PC-9 (cell line): Measurements from ENCODE around the gene CHST14. TPM values are rescaled to one million over a fixed set of nuclear protein-coding genes. Genes with fewer than 3 reads are reported as not detected.

Experiments used
- BruUV-seq: library from RNA; stranded (reverse); fragments of 400-500 nt; replicated peaks from 2 replicates; lab custom pipeline; 2021; lab: Mats Ljungman, UMichigan
- CTCF ChIA-PET: fragments of 300-600 bp; sonication (Branson Sonifier 250); formaldehyde crosslinking; loops from one replicate; lab custom pipeline; 2022; ENCODE audit warnings: antibody characterized with exemption; lab: Charles Lee
- POLR2A ChIA-PET: fragments of 300-600 bp; sonication (Branson Sonifier 250); formaldehyde crosslinking; loops from one replicate; lab custom pipeline; 2022; ENCODE audit warnings: antibody characterized with exemption; ENCODE audit not compliant: unreplicated experiment; lab: Charles Lee
- DNase-seq, 2 experiments: peaks; one replicate each; pipeline versions ENCODE4 v3.0.0 to v3.0.0-alpha.2; 2015 to 2022; ENCODE audit warnings: mixed read lengths in 1 of 2
- H2AFZ ChIP-seq: fragments of 200-600 bp; sonication (generic); 2 replicates; pipeline ENCODE4 v1.8.1; 2017; ENCODE audit warnings: antibody characterized with exemption
- H3F3A ChIP-seq: fragments of 200-600 bp; sonication (generic); 2 replicates; pipeline ENCODE4 v1.8.1; 2017; ENCODE audit warnings: antibody characterized with exemption, mild to moderate bottlenecking, low read depth; ENCODE audit not compliant: insufficient read depth
- H3K27ac ChIP-seq: fragments of 200-600 bp; sonication (generic); 2 replicates; pipeline ENCODE4 v1.6.1; 2016; ENCODE audit warnings: mixed run types
- H3K27me3 ChIP-seq: fragments of 200-600 bp; sonication (generic); 2 replicates; pipeline ENCODE4 v1.6.1; 2016; ENCODE audit warnings: low read depth, mixed run types; ENCODE audit not compliant: insufficient read depth
- H3K36me3 ChIP-seq: fragments of 200-600 bp; sonication (generic); 2 replicates; pipeline ENCODE4 v1.6.1; 2016; ENCODE audit warnings: low read depth, mixed run types
- H3K4me1 ChIP-seq: fragments of 200-600 bp; sonication (generic); replicated peaks from 2 replicates; pipeline ENCODE4 v1.6.1; 2016; ENCODE audit warnings: mixed run types; ENCODE audit not compliant: insufficient read depth
- H3K4me2 ChIP-seq: fragments of 200-600 bp; sonication (generic); 2 replicates; pipeline ENCODE4 v1.6.1; 2017; ENCODE audit warnings: mixed run types
- H3K4me3 ChIP-seq: fragments of 200-600 bp; sonication (generic); 2 replicates; pipeline ENCODE4 v1.6.1; 2016; ENCODE audit warnings: mixed run types
- H3K79me2 ChIP-seq: fragments of 200-600 bp; sonication (generic); 2 replicates; pipeline ENCODE4 v1.6.1; 2017; ENCODE audit warnings: low read depth, mixed run types
- H3K9me2 ChIP-seq: fragments of 200-600 bp; sonication (generic); 2 replicates; pipeline ENCODE4 v1.8.1; 2017; ENCODE audit warnings: mild to moderate bottlenecking; ENCODE audit not compliant: insufficient read depth
- H3K9me3 ChIP-seq: fragments of 200-600 bp; sonication (generic); 2 replicates; pipeline ENCODE4 v1.8.1; 2016; ENCODE audit warnings: low read depth; ENCODE audit not compliant: insufficient read depth
- H4K20me1 ChIP-seq: fragments of 200-600 bp; sonication (generic); 2 replicates; pipeline ENCODE4 v1.8.1; 2017; ENCODE audit not compliant: insufficient read depth
- CTCF ChIP-seq: fragments of 200-600 bp; sonication (generic); conservative IDR thresholded peaks from 2 replicates; pipeline ENCODE4 v1.6.1; 2017; ENCODE audit warnings: mixed run types, antibody characterized with exemption, mild to moderate bottlenecking, moderate library complexity
- EZH2 ChIP-seq: fragments of 200-600 bp; sonication (generic); IDR thresholded peaks from 2 replicates; pipeline ENCODE4 v1.8.0; 2017; ENCODE audit warnings: antibody characterized with exemption, low read depth
- intact Hi-C: fragments of 100-400 bp; cut with micrococcal nuclease; formaldehyde crosslinking; loops from one replicate; pipeline ENCODE4 v1.10.0; 2022; ENCODE audit not compliant: unreplicated experiment
- total RNA-seq: library from RNA; stranded (reverse); gene quantifications from 2 replicates; pipeline ENCODE4 v1.2.3, GENCODE V29; 2021

The CHST14 gene
- total RNA-seq, 1 experiment from 2014 or later, result 34.3 TPM

GRCh38 chr15:40440743-40441564 is 29.8 kb upstream of the CHST14 start, which contains the start of gene BAHD1:
TSS of gene BAHD1 (plus strand) at chr15:40440953. CDS start at chr15:40458465, 17,512 bp downstream.
- intact Hi-C loops, result loop anchor here (2.0 to 5.0 kb wide), 2 partner anchors 30 to 66 kb away; partner anchors contain the start of gene CHST14
- H3F3A ChIP-seq, result peaks cover 6% of the 10 kb centered on the region; the same call in 1 of the 2 replicates
- DNase-seq, result peak; percentile 77 to 96
- CTCF ChIA-PET, result interaction anchor here (0.7 kb wide), 2 partner anchors 13 to 44 kb away, joined by 3 read pairs; no protein-coding TSS in a partner anchor
- H3K9me2 ChIP-seq, result no peaks in the 10 kb centered on the region
- H3K4me2 ChIP-seq, result peak within 1 kb of the TSS; percentile 88
- peaks cover 9% of the 10 kb centered on the region; the same call in 1 of the 2 replicates for H3K4me1 ChIP-seq
- H3K4me3 ChIP-seq, result peak within 1 kb of the TSS; percentile 66
- TF ChIP-seq EZH2 (no peak), CTCF (no peak)
- BruUV-seq, result no TSS peak
- H4K20me1 ChIP-seq, result peaks cover 6% of the 10 kb centered on the region
- no peaks in the 10 kb centered on the region for H3K9me3 ChIP-seq
- peaks cover 36% of the 10 kb centered on the region for H3K79me2 ChIP-seq
- H3K27me3 ChIP-seq, result no peaks in the 10 kb centered on the region
- H3K36me3 ChIP-seq, result no peaks in the 10 kb centered on the region
- POLR2A ChIA-PET, result interaction anchor here (0.6 kb wide), 2 partner anchors 21 to 23 kb away, joined by 3 read pairs; no protein-coding TSS in a partner anchor
- H2AFZ ChIP-seq, result peak within 1 kb of the TSS; percentile 79
- peak within 1 kb of the TSS; percentile 45 for H3K27ac ChIP-seq

- Histone ChIP-seq H3K4me2 (peak overlapping the region; percentile 81), H3K36me3 (no peaks in the 10 kb centered on the region), H3K4me1 (peaks cover 9% of the 10 kb centered on the region; the same call in 1 of the 2 replicates), H3F3A (peaks cover 6% of the 10 kb centered on the region; the same call in 1 of the 2 replicates), H3K9me3 (no peaks in the 10 kb centered on the region), H3K27ac (no peak overlapping the region), H2AFZ (no peak overlapping the region), H4K20me1 (peaks cover 6% of the 10 kb centered on the region), H3K79me2 (peaks cover 44% of the 10 kb centered on the region), H3K4me3 (peak overlapping the region; percentile 64), H3K9me2 (no peaks in the 10 kb centered on the region), H3K27me3 (no peaks in the 10 kb centered on the region)
- TF ChIP-seq CTCF, result no peak
- no peak for TF ChIP-seq EZH2
- DNase-seq, result no peak
- ChIA-PET POLR2A (interaction anchor here (0.6 kb wide), 1 partner anchor 20 kb away, joined by 3 read pairs; no protein-coding TSS in a partner anchor), CTCF (interaction anchor here (0.5 to 0.7 kb wide), 5 partner anchors 12 to 247 kb away, joined by 3 to 12 read pairs (median 3); no protein-coding TSS in a partner anchor)
- no TSS peak for BruUV-seq
- intact Hi-C loops, result loop anchor here (2.0 to 5.0 kb wide), 2 partner anchors 29 to 65 kb away; partner anchors contain the start of gene CHST14
Observed at GRCh38 chr15:40441565-40442531, 28.9 kb upstream of the CHST14 start.
